H7 (cell line): ENCODE results near the gene PCDHGA3. TPM values are rescaled to one million over a fixed set of nuclear protein-coding genes. Genes with fewer than 3 reads are reported as not detected.
"Not testable (repeated sequence)": the region's sequence is repeated elsewhere in the genome, so short reads cannot be mapped to it uniquely, and the experiment has no call there.

Source experiments
- DNase-seq: peaks from one replicate; pipeline ENCODE4 v3.0.0; 2012
- H3K27me3 ChIP-seq: 2 replicates; pipeline ENCODE4 v1.6.0; 2011; ENCODE audit warnings: mild to moderate bottlenecking, low read length; ENCODE audit not compliant: control insufficient read depth, insufficient read depth
- H3K36me3 ChIP-seq: replicated peaks from 2 replicates; pipeline ENCODE4 v1.5.1; 2011; ENCODE audit warnings: low read length; ENCODE audit not compliant: control insufficient read depth, insufficient read depth
- H3K4me3 ChIP-seq: 2 replicates; pipeline ENCODE4 v1.5.1; 2011; ENCODE audit warnings: low read depth, mild to moderate bottlenecking, control low read depth, low read length, moderate library complexity; ENCODE audit not compliant: insufficient read depth
- total RNA-seq: library from RNA; depleted of rRNA; stranded (reverse); fragments of >200 nt; shearing (Covaris generic); gene quantifications from 2 replicates; pipeline ENCODE4 v1.2.3, GENCODE V29; 2014; rRNA removed

PCDHGA3 gene
- total RNA-seq = 0.14 TPM in 1 of 2 replicates, not detected in the other

GRCh38 chr5:141343242-141343952 lies at the start of gene PCDHGA3:
PCDHGA3 (plus strand) TSS chr5:141343829; CDS start chr5:141344034, 205 bp downstream.
- Histone ChIP-seq H3K4me3 (no peak within 1 kb of the TSS), H3K36me3 (no peaks in the 10 kb centered on the region), H3K27me3 (no peaks in the 10 kb centered on the region)
- DNase-seq = peak; percentile 56

GRCh38 chr5:141298376-141298775 lies 45.3 kb upstream of the PCDHGA3 start:
- no peak for DNase-seq
- Histone ChIP-seq H3K36me3 (no peaks in the 10 kb centered on the region), H3K27me3 (no peaks in the 10 kb centered on the region), H3K4me3 (no peak overlapping the region)

- H3K4me3 ChIP-seq = no peak within 1 kb of the TSS
- no peaks in the 10 kb centered on the region for H3K36me3 ChIP-seq
- DNase-seq = peak; percentile 21
- H3K27me3 ChIP-seq = no peaks in the 10 kb centered on the region
These were observed 39.9 kb upstream of the PCDHGA3 start, which contains the start of gene SLC25A2 for GRCh38 chr5:141303756-141304155. SLC25A2 (minus strand) TSS chr5:141304049; CDS start chr5:141303865, 184 bp downstream.

GRCh38 chr5:141306630-141307029 lies 37.0 kb upstream of the PCDHGA3 start:
- Histone ChIP-seq H3K36me3 (no peaks in the 10 kb centered on the region), H3K4me3 (no peak overlapping the region), H3K27me3 (no peaks in the 10 kb centered on the region)
- no peak for DNase-seq

- no peak for DNase-seq
- Histone ChIP-seq H3K36me3 (peaks cover 1% of the 10 kb centered on the region), H3K4me3 (no peak overlapping the region), H3K27me3 (no peaks in the 10 kb centered on the region)
These were observed 29.9 kb upstream of the PCDHGA3 start for GRCh38 chr5:141313711-141314110.

- DNase-seq, H3K4me3 ChIP-seq, H3K27me3 ChIP-seq: not testable (repeated sequence)
- peaks cover 13% of the 10 kb centered on the region for H3K36me3 ChIP-seq
These were observed 26.7 kb upstream of the PCDHGA3 start for GRCh38 chr5:141316963-141317362.

GRCh38 chr5:141319202-141319601 lies 24.4 kb upstream of the PCDHGA3 start:
- Histone ChIP-seq H3K36me3 (peaks cover 13% of the 10 kb centered on the region), H3K27me3 (no peaks in the 10 kb centered on the region), H3K4me3 (no peak overlapping the region)
- no peak for DNase-seq

GRCh38 chr5:141319699-141320098 lies 23.9 kb upstream of the PCDHGA3 start:
- no peak for DNase-seq
- Histone ChIP-seq H3K36me3 (peaks cover 13% of the 10 kb centered on the region), H3K4me3 (peak overlapping the region; percentile 95)

GRCh38 chr5:141320225-141321169 lies 23.1 kb upstream of the PCDHGA3 start, which contains the start of gene TAF7:
TAF7 (minus strand) TSS chr5:141320784; CDS start chr5:141320044, 740 bp downstream.
- peak; percentile 96 for DNase-seq
- Histone ChIP-seq H3K4me3 (peak within 1 kb of the TSS; percentile 95), H3K27me3 (no peaks in the 10 kb centered on the region), H3K36me3 (peaks cover 13% of the 10 kb centered on the region)

More at GRCh38 chr5:141319699-141320098, 23.9 kb upstream of the PCDHGA3 start:
- H3K27me3 ChIP-seq = no peaks in the 10 kb centered on the region

GRCh38 chr5:141322261-141322660 lies 21.4 kb upstream of the PCDHGA3 start:
- no peak overlapping the region for H3K4me3 ChIP-seq
- peaks cover 13% of the 10 kb centered on the region for H3K36me3 ChIP-seq
- no peak for DNase-seq
- no peaks in the 10 kb centered on the region for H3K27me3 ChIP-seq

- DNase-seq = peak; percentile 68
- Histone ChIP-seq H3K4me3 (peak overlapping the region; percentile 23; the same call in 1 of the 2 replicates), H3K27me3 (no peaks in the 10 kb centered on the region), H3K36me3 (no peaks in the 10 kb centered on the region)
These were observed 17.4 kb upstream of the PCDHGA3 start for GRCh38 chr5:141326088-141326854.

- DNase-seq = no peak
- Histone ChIP-seq H3K27me3 (no peaks in the 10 kb centered on the region), H3K4me3 (no peak overlapping the region), H3K36me3 (no peaks in the 10 kb centered on the region)
These were observed 15.4 kb upstream of the PCDHGA3 start for GRCh38 chr5:141328231-141328630.

GRCh38 chr5:141330299-141331080 lies 13.1 kb upstream of the PCDHGA3 start, which contains the start of gene PCDHGA1:
PCDHGA1 (plus strand) TSS chr5:141330514.
- H3K36me3 ChIP-seq = no peaks in the 10 kb centered on the region
- DNase-seq = no peak
- no peaks in the 10 kb centered on the region for H3K27me3 ChIP-seq
- no peak within 1 kb of the TSS for H3K4me3 ChIP-seq
